Upper lobe of right lung (tissue), 1 donor: ENCODE measurements around the gene PRKCB. TPM values are rescaled to one million over a fixed set of nuclear protein-coding genes. Genes with fewer than 3 reads are reported as not detected.

ENCODE experiments used
- ATAC-seq: fragments of 200-7000 bp; cut with Tn5 transposase; one replicate; pipeline ENCODE4 v1.9.1; 2020; ENCODE audit warnings: mild to moderate bottlenecking, moderate library complexity
- DNase-seq: peaks from one replicate; pipeline ENCODE4 v3.0.0-alpha.2; 2020
- H3K27ac ChIP-seq: fragments of 200-600 bp; one replicate; pipeline ENCODE4 v1.8.0; 2022
- H3K27me3 ChIP-seq: fragments of 200-600 bp; one replicate; pipeline ENCODE4 v1.8.0; 2022; ENCODE audit warnings: mild to moderate bottlenecking
- H3K36me3 ChIP-seq: fragments of 200-600 bp; one replicate; pipeline ENCODE4 v1.8.0; 2022
- H3K4me1 ChIP-seq: fragments of 200-600 bp; one replicate; pipeline ENCODE4 v1.8.0; 2022
- H3K4me3 ChIP-seq: fragments of 200-600 bp; one replicate; pipeline ENCODE4 v1.8.0; 2022; ENCODE audit warnings: mild to moderate bottlenecking
- H3K9me3 ChIP-seq: fragments of 200-600 bp; one replicate; pipeline ENCODE4 v1.8.0; 2022
- intact Hi-C: fragments of 100-400 bp; cut with DNase I; formaldehyde crosslinking; loops from one replicate; pipeline ENCODE4 v1.11.0; 2022
- total RNA-seq: library from RNA; stranded (reverse); fragmentation: NEBNext Ultra II Directional; extraction: Animal tissue kit (Norgen Biotek cat#: 25700); gene quantifications from one replicate; pipeline ENCODE4 v1.2.1, GENCODE V29; 2021
- TF ChIP-seq, protein P1 (sequence below): fragments of 200-600 bp; IDR thresholded peaks from one replicate; pipeline ENCODE4 v1.8.0; 2022; ENCODE audit warnings: antibody characterized with exemption
- donor health status: DM: no; HTN: yes; CAD: no; lungs with severe emphysema.

Gene PRKCB
- total RNA-seq, 1 donor from 2014 or later = 25.2 TPM

DNA sequence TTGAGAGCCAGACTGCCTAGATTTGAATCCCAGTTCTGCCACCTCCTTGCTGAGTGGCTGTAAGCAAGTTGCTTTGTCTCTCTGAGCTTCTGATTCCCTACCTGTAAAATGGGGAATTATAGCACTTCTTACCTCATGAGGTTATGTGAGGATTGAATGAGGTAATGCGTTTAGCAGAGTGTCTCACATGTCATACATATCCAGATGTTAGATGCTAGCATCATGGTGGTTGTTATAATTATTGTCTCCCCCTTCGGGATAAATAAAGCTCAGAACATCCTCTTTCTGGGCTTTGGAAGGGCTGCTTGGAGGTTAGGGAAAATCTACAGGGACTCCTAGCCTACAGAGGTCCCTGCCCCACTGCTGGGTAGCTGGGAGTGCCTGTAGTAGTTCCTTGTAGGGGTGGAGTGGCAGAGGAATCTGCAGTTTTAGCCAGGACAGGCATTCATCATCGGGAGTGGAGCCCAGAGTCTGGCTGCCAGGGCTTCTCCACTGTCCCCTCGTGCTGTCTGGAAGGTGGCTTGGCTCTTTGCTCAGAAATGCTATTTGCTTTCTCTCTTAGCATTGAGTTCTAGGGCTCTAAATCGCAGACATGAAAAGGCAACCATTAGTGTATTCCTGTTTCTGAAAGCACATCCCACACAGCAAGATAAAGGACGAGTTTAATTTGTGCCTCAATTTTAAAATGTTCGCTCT, 282.5 kb downstream of the PRKCB start:
- intact Hi-C loops = no loop called here
- no peak overlapping the region for H3K27ac ChIP-seq
- H3K9me3 ChIP-seq = no peaks in the 10 kb centered on the region
- TF ChIP-seq, protein P1, sequence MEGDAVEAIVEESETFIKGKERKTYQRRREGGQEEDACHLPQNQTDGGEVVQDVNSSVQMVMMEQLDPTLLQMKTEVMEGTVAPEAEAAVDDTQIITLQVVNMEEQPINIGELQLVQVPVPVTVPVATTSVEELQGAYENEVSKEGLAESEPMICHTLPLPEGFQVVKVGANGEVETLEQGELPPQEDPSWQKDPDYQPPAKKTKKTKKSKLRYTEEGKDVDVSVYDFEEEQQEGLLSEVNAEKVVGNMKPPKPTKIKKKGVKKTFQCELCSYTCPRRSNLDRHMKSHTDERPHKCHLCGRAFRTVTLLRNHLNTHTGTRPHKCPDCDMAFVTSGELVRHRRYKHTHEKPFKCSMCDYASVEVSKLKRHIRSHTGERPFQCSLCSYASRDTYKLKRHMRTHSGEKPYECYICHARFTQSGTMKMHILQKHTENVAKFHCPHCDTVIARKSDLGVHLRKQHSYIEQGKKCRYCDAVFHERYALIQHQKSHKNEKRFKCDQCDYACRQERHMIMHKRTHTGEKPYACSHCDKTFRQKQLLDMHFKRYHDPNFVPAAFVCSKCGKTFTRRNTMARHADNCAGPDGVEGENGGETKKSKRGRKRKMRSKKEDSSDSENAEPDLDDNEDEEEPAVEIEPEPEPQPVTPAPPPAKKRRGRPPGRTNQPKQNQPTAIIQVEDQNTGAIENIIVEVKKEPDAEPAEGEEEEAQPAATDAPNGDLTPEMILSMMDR = no peak
- H3K36me3 ChIP-seq = no peaks in the 10 kb centered on the region
- ATAC-seq (no peak), DNase-seq (no peak)
- H3K27me3 ChIP-seq = no peaks in the 10 kb centered on the region
- H3K4me1 ChIP-seq = no peaks in the 10 kb centered on the region
- no peak overlapping the region for H3K4me3 ChIP-seq

DNA sequence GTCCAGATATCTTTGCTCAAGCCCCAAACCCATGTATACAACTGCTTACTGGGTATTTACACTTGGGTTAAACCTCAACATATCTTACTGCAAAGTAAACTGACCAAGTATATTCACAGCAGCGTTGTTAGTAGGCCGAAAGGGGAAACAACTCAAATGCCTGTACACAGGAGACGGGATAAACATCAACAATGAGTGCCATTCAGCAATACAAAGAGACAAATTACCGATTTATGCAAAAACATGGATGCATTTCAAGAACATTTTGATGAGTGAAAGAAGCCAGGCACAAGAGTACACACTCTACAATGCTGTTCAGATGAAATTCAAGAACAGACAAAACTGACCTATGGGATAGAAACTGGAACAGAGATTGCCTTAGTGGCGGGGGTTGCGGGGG, 284.0 kb downstream of the PRKCB start:
- H3K27ac ChIP-seq = no peak overlapping the region
- ATAC-seq = no peak
- H3K4me1 ChIP-seq = no peaks in the 10 kb centered on the region
- DNase-seq = no peak
- intact Hi-C loops = no loop called here
- TF ChIP-seq, protein P1 = no peak
- no peaks in the 10 kb centered on the region for H3K36me3 ChIP-seq
- H3K27me3 ChIP-seq = no peaks in the 10 kb centered on the region
- no peak overlapping the region for H3K4me3 ChIP-seq
- H3K9me3 ChIP-seq = no peaks in the 10 kb centered on the region

DNA sequence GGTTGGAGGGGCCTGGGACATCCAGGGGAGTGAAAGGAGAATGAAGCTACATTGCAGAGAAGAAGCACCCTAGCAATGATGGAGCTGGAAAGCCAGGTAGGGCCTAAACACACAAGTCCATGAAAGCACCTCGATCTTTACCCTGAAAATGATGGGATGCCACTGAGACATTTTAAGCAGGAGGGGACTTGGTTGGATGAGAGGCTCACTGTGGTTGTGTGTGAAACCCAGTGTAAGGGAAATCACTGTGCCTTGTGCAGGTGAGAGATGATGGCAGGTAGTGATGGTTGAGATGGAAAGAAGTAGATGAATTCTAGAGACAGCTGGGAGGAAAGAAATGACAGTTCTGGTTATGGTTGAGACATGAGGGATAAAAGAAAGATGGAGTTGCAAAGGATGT, 287.5 kb downstream of the PRKCB start:
- intact Hi-C loops = no loop called here
- no peaks in the 10 kb centered on the region for H3K27me3 ChIP-seq
- no peak for DNase-seq

DNA sequence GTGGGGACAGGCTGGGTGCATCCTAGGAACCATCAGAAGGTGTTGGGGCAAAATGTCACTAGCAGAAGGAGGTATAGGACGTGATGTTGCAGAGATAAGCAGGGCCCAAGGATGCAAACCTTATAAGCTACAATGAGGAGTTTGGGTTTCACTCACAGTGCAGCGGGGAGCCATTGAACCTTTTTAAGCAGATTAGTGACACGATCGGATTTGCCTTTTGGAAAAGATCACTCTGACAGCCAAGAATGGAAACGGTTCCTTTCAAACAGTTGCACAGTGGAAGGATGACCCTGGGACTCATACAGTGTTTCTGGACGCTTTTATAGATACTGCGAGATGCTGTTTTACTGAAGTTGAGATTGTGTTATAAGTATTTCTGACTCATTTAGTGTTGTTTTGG, 288.5 kb downstream of the PRKCB start:
- Histone ChIP-seq H3K27ac (no peak overlapping the region), H3K4me3 (no peak overlapping the region), H3K36me3 (no peaks in the 10 kb centered on the region), H3K4me1 (no peaks in the 10 kb centered on the region), H3K27me3 (no peaks in the 10 kb centered on the region), H3K9me3 (no peaks in the 10 kb centered on the region)
- intact Hi-C loops = no loop called here
- ATAC-seq (no peak), DNase-seq (no peak)
- TF ChIP-seq, protein P1 = no peak

More for the DNA sequence above, 287.5 kb downstream of the PRKCB start:
- no peak overlapping the region for H3K27ac ChIP-seq
- TF ChIP-seq, protein P1 = no peak
- H3K36me3 ChIP-seq = no peaks in the 10 kb centered on the region
- H3K4me3 ChIP-seq = no peak overlapping the region
- no peak for ATAC-seq
- H3K4me1 ChIP-seq = no peaks in the 10 kb centered on the region
- no peaks in the 10 kb centered on the region for H3K9me3 ChIP-seq

DNA sequence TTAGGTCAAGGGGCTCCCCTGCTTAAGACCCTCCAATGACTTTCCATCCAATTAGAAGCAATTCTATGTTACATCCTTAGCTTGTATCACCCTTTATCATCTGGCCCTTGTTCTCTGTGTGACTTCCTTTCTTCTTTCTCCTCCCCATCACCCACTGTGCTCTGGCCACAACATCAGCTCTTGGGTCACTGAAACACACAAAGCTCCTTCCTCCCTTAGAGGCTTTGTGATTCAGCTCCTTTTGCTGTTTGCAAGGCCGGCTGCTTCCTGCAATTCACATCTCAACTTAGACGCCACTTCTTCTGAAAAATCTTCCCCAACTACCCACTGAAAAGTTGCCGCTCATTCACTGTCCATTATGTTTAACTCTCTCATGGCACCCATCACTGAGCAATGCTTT, 289.4 kb downstream of the PRKCB start:
- no peak for DNase-seq
- intact Hi-C loops = no loop called here

More for the DNA sequence above, 289.4 kb downstream of the PRKCB start:
- no peak overlapping the region for H3K27ac ChIP-seq
- H3K4me1 ChIP-seq = no peaks in the 10 kb centered on the region
- no peaks in the 10 kb centered on the region for H3K9me3 ChIP-seq
- TF ChIP-seq, protein P1 = no peak
- H3K36me3 ChIP-seq = no peaks in the 10 kb centered on the region
- ATAC-seq = no peak
- no peaks in the 10 kb centered on the region for H3K27me3 ChIP-seq
- H3K4me3 ChIP-seq = no peak overlapping the region
